Measurements from ENCODE around the gene MGMT. TPM values are rescaled to one million over a fixed set of nuclear protein-coding genes. Genes with fewer than 3 reads are reported as not detected.

MGMT gene
- total RNA-seq, 2 experiments from 2014 or later = 17.0 to 24.8 TPM

GRCh38 chr10:129653428-129653827, 186.4 kb downstream of the MGMT start:
- no peak overlapping the region for H3K4me3 Mint-ChIP-seq
- DNase-seq = no peak
- H3K36me3 Mint-ChIP-seq = no peaks in the 10 kb centered on the region
- no peaks in the 10 kb centered on the region for H3K27me3 Mint-ChIP-seq
- no peak overlapping the region for H3K27ac Mint-ChIP-seq
- CTCF ChIA-PET = no interaction called here
- H3K9me3 Mint-ChIP-seq (ENCODE audit: low read depth) = no peaks in the 10 kb centered on the region
- no peak for ATAC-seq
- no peaks in the 10 kb centered on the region for H3K4me1 Mint-ChIP-seq

DNA sequence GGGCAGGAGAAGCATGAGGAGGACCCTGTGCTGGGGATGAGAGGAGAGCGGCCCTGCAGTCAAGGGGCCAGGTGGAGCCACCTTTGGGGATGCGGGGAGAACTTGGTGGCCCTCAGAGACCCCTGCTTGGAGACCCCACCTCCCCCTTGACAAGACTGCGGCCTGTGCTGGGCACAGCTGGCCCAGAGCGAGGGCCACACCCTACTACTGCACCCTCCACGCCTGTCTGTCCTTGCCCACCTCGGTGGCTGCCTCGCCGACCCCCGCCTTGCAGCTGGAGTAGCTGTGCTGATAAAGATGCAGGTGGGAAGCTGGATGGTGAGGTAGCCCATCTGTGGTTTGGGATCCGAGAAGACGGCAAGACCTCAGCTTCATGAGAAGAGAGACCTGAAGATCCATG, 186.8 kb downstream of the MGMT start:
- Mint-ChIP-seq H3K27ac (no peak overlapping the region), H3K4me3 (no peak overlapping the region), H3K9me3 (ENCODE audit: low read depth) (no peaks in the 10 kb centered on the region), H3K36me3 (no peaks in the 10 kb centered on the region), H3K27me3 (no peaks in the 10 kb centered on the region), H3K4me1 (no peaks in the 10 kb centered on the region)
- CTCF ChIA-PET = no interaction called here
- ATAC-seq (no peak), DNase-seq (no peak)

GRCh38 chr10:129654461-129654860, 187.4 kb downstream of the MGMT start:
- Mint-ChIP-seq H3K36me3 (no peaks in the 10 kb centered on the region), H3K4me3 (no peak overlapping the region), H3K4me1 (no peaks in the 10 kb centered on the region), H3K9me3 (ENCODE audit: low read depth) (no peaks in the 10 kb centered on the region), H3K27me3 (no peaks in the 10 kb centered on the region), H3K27ac (no peak overlapping the region)
- CTCF ChIA-PET = no interaction called here
- ATAC-seq (no peak), DNase-seq (no peak)

- no peak overlapping the region for H3K4me3 Mint-ChIP-seq
- no peak for DNase-seq
- ATAC-seq = no peak
- no peaks in the 10 kb centered on the region for H3K36me3 Mint-ChIP-seq
- no peaks in the 10 kb centered on the region for H3K9me3 Mint-ChIP-seq (ENCODE audit: low read depth)
- no peaks in the 10 kb centered on the region for H3K4me1 Mint-ChIP-seq
- CTCF ChIA-PET = no interaction called here
- H3K27me3 Mint-ChIP-seq = no peaks in the 10 kb centered on the region
- no peak overlapping the region for H3K27ac Mint-ChIP-seq
Measured at GRCh38 chr10:129655007-129655678, 188.1 kb downstream of the MGMT start.

DNA sequence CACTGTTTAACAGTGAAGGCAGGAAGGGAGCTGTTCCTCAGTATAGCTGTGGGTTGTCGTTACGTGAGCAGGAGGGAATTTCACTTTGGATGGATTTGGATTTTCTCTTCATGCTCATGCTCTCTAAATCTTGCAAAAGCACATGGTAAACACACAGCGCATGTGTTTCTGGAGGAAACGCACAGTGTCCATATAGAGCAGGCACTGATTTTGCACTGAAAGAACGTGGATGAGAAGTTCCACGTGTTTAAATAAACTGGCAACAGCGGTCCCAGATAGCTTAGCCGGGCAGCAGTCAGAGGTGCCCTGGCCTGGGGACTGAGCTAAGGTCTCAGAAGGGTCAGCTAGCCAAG, 188.6 kb downstream of the MGMT start:
- H3K36me3 Mint-ChIP-seq = no peaks in the 10 kb centered on the region
- CTCF ChIA-PET = no interaction called here
- no peaks in the 10 kb centered on the region for H3K4me1 Mint-ChIP-seq
- no peaks in the 10 kb centered on the region for H3K9me3 Mint-ChIP-seq (ENCODE audit: low read depth)
- H3K4me3 Mint-ChIP-seq = no peak overlapping the region
- ATAC-seq = no peak
- H3K27ac Mint-ChIP-seq = no peak overlapping the region
- H3K27me3 Mint-ChIP-seq = no peaks in the 10 kb centered on the region
- DNase-seq = no peak

DNA sequence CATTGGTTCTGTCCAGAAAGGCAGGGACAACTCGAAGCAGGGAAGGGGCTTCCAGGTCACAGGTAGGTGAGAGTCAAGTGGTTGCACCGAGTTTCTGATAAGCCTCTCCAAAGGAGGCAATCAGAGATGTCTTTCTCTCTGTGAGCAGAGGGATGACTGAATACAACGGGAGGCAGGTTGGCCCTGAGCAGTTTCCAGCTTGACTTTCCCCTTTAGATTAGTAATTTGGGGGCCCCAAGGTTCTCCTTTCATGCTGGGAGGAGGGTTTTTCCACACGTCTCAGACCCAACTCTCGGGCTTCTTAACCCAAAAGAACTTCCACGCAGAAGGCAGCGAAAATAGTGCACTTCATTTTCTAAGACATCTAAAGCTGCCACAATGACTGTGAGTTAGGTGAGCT, 189.6 kb downstream of the MGMT start:
- ATAC-seq = no peak
- no peak for DNase-seq
- H3K36me3 Mint-ChIP-seq = no peaks in the 10 kb centered on the region
- no peak overlapping the region for H3K4me3 Mint-ChIP-seq
- H3K9me3 Mint-ChIP-seq (ENCODE audit: low read depth) = peaks cover 4% of the 10 kb centered on the region
- no peaks in the 10 kb centered on the region for H3K4me1 Mint-ChIP-seq
- H3K27me3 Mint-ChIP-seq = no peaks in the 10 kb centered on the region
- no peak overlapping the region for H3K27ac Mint-ChIP-seq
- CTCF ChIA-PET = no interaction called here

DNA sequence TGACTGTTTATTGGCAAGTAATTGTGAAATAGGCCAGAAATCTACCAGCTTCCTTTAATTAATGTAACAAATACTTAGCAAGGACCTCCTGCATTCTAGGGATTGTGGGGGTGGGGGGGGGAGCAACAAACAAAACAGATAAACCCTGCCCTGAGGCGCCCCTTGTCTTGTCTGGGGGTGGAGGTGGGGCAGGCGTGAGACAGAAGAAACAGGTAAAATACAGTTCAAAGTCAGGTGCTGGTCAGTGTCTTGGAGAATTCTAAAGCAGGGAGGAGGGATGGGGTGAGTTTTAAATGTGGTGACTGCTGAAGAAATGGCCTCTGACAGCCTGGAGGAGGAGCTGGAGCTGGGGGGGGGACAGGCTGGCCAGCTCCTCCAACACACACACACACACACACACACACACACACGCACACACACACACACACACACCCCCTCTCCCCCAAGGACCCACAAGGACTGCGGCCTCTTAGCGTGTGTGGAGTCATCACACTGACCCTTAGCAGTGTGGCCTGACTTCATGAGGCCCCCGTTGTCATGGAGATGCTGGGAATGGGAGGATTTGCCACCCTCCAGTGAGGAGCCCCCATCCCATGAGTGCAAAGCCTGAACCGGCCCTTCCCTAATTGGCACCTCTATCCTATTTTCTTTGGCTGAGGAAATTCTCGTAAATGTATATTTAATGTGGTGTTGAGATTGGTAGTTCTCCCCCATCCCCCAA, 190.4 kb downstream of the MGMT start:
- H3K36me3 Mint-ChIP-seq = no peaks in the 10 kb centered on the region
- CTCF ChIA-PET = no interaction called here
- no peak overlapping the region for H3K27ac Mint-ChIP-seq
- ATAC-seq = no peak
- H3K9me3 Mint-ChIP-seq (ENCODE audit: low read depth) = peaks cover 4% of the 10 kb centered on the region
- H3K4me1 Mint-ChIP-seq = no peaks in the 10 kb centered on the region
- H3K27me3 Mint-ChIP-seq = no peaks in the 10 kb centered on the region
- no peak overlapping the region for H3K4me3 Mint-ChIP-seq
- no peak for DNase-seq

DNA sequence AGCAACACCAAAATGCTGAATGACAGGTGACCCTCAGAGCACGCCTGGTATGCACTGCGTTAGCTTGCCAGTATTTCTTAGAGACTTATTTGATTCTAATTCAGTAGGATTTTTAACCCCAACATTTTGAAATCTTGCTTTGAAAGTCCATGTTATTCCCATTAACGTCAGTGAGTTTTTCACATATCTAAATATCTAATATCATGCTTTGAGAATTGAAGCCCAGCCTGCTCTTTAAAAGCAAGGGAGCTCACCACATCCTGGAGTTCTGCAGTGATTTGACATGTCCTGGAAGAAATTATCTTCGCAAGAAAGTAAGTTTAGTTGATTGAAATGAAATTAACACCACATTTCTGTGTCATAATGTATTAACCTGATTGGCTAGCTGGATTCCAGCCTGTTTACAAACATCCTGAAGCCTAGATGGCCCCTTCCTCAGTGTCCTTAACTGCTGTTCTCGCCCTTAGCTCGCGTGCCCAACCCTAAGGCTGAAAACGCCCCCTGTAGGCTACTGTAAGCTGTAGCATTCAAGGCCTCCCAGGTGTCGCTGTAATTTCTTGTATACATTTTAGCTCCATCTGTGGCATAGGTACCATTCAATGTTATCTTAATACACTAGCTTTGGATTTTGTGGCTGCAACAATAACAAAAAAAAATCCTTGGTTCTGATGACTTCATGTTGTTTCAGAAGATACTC, 191.5 kb downstream of the MGMT start:
- ATAC-seq (no peak), DNase-seq (no peak)
- Mint-ChIP-seq H3K36me3 (peaks cover 2% of the 10 kb centered on the region), H3K4me3 (no peak overlapping the region), H3K4me1 (no peaks in the 10 kb centered on the region), H3K27me3 (no peaks in the 10 kb centered on the region), H3K9me3 (ENCODE audit: low read depth) (peaks cover 4% of the 10 kb centered on the region), H3K27ac (no peak overlapping the region)
- CTCF ChIA-PET = no interaction called here

GRCh38 chr10:129659508-129660268, 192.6 kb downstream of the MGMT start:
- CTCF ChIA-PET = no interaction called here
- Mint-ChIP-seq H3K4me1 (no peaks in the 10 kb centered on the region), H3K27me3 (no peaks in the 10 kb centered on the region), H3K9me3 (ENCODE audit: low read depth) (peaks cover 7% of the 10 kb centered on the region), H3K4me3 (no peak overlapping the region), H3K27ac (no peak overlapping the region), H3K36me3 (peaks cover 2% of the 10 kb centered on the region)
- ATAC-seq (no peak), DNase-seq (no peak)

DNA sequence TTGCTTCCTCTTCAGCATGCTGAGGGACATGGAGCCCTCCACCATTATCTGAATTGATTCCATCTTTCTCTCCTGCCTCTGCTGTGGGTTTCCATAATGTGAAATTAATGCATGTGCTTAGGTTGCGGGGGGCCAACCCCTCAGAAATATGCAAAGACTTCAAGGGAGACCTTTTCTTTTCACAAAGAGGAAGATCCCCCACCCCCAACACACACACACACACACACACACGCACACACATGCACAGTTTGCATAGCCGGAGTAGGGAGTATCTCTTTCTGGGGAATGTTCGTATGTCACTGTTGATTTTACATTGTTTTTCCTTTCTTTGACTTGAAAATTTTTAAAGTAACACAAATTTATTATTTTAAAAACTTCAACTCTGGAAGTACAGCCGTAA, 193.5 kb downstream of the MGMT start:
- Mint-ChIP-seq H3K36me3 (peaks cover 2% of the 10 kb centered on the region), H3K9me3 (ENCODE audit: low read depth) (peaks cover 7% of the 10 kb centered on the region), H3K27ac (no peak overlapping the region), H3K27me3 (no peaks in the 10 kb centered on the region), H3K4me3 (no peak overlapping the region), H3K4me1 (no peaks in the 10 kb centered on the region)
- CTCF ChIA-PET = no interaction called here
- DNase-seq (no peak), ATAC-seq (no peak)

GRCh38 chr10:129662426-129662825, 195.4 kb downstream of the MGMT start:
- H3K27me3 Mint-ChIP-seq = no peaks in the 10 kb centered on the region
- no peak overlapping the region for H3K27ac Mint-ChIP-seq
- ATAC-seq = no peak
- no peak overlapping the region for H3K4me3 Mint-ChIP-seq
- CTCF ChIA-PET = no interaction called here
- H3K36me3 Mint-ChIP-seq = peaks cover 2% of the 10 kb centered on the region
- H3K9me3 Mint-ChIP-seq (ENCODE audit: low read depth) = peaks cover 7% of the 10 kb centered on the region
- DNase-seq = no peak
- H3K4me1 Mint-ChIP-seq = no peaks in the 10 kb centered on the region

GRCh38 chr10:129670124-129670523, 203.1 kb downstream of the MGMT start:
- Mint-ChIP-seq H3K36me3 (peaks cover 15% of the 10 kb centered on the region), H3K9me3 (ENCODE audit: low read depth) (peaks cover 2% of the 10 kb centered on the region), H3K4me3 (no peak overlapping the region), H3K4me1 (no peaks in the 10 kb centered on the region), H3K27ac (no peak overlapping the region), H3K27me3 (no peaks in the 10 kb centered on the region)
- ATAC-seq = no peak
- CTCF ChIA-PET = no interaction called here
- no peak for DNase-seq

GRCh38 chr10:129673292-129673691, 206.3 kb downstream of the MGMT start:
- CTCF ChIA-PET = no interaction called here
- H3K36me3 Mint-ChIP-seq = peaks cover 13% of the 10 kb centered on the region
- ATAC-seq (no peak), DNase-seq (no peak)
- no peak overlapping the region for H3K27ac Mint-ChIP-seq
- peaks cover 2% of the 10 kb centered on the region for H3K9me3 Mint-ChIP-seq (ENCODE audit: low read depth)
- H3K27me3 Mint-ChIP-seq = no peaks in the 10 kb centered on the region
- no peak overlapping the region for H3K4me3 Mint-ChIP-seq
- no peaks in the 10 kb centered on the region for H3K4me1 Mint-ChIP-seq
